ENCODE data around the gene SIGLEC7.

SIGLEC7 gene

DNA sequence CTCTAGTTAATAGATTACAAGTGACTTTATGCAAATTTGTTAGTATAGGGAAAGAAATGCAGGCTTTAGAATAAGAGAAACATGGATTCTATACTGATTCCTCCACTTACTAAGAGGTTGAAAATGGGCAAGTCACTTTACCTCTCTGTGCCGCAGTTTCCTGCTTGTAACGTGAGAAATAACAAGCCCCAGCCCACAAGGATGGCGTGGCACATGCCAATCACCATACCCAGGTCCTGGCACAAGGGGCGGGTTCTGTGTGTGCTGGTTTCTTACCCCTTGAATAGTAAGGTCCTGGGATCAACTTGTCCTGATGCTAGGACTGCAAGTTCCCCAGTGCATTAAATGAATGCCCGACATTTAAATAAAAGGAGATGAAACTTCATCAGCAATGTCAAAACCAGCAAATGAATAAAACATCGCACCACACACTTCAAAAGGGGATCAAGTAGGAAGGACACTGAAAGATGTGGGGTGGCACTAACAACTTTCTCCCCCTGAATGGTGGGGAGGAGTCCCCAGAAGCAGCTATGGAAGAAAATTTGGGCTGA lies 25.3 kb upstream of the SIGLEC7 start:
- DNase-seq (ENCODE audit: low read depth in 2 of 2): no peak

DNA sequence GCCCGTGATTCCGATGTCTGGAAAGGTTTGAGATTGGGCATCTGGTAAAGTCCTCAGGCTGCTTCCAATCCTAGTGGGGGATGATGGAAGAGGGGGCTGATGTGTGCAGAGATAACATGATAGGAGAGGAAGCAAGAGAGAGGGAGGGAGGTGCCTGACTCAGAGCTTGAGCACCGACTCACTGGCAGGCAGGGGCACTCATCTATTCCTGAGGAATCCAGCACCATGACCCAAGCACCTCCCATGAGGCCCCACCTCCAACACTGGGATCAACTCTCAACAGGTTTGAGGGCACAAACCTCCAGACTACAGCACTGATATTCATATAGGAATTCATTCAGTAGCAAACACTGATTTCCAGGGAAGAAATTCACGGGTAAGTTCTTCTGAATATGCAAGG lies 23.0 kb upstream of the SIGLEC7 start:
- no peak for DNase-seq (ENCODE audit: low read depth in 2 of 2)

DNA sequence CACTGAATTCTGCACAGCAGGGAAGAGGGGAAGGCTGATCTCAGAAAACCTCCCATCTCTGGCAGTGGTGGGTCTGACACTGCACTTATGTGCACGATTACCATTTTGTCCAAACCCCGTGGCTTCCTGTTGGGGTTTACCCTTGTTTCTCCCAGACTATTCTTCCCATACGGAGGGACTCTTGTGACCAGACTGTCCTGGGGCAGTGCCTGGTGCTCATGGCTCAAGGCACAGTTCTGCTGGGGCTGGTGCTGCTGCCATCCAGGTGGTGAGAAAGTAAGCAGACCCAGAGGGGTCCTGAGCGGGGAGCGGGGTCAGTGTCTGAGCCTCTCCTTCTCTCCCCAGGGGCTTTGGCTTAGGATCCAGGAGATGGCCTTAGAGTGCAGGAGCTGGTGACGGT lies 22.5 kb upstream of the SIGLEC7 start:
- DNase-seq (ENCODE audit: low read depth in 2 of 2): no peak

DNA sequence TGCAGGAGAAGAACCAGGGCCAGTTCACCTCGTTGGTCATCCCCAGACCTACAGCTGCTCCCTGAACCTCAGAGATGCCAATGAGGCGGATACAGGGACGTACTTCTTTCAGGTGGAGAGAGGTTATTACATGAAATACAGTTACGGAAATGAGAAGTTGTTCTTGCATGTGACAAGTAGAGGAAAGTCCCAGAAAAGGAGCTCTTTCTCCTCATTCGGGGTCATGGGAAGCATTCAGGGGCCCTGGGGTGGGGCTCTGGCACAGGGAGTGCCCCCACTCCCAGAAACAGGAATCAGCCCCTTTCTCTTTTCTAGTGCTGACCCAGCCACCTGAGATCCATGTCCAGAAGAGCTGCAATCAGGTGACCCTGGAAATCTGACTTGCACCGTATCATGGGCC lies 21.9 kb upstream of the SIGLEC7 start:
- no peak for DNase-seq (ENCODE audit: low read depth in 2 of 2)

DNA sequence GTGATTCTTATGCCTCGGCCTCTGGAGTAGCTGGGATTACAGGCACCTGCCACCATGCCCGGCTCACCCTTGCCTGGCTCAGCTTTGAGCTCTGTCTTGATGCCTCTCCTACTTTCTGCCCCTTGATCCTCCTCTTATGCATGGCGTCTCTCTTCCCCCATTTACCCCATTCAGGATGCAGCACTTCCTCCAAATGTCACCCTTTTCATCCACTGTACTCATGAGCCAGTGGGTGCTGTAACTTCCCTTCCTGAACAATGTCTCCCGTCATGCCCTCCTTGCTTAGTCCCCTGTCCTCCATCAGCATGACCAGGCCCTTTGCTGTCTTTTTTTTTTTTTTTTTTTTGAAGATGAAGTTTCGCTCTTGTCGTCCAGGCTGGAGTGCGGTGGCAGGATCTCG lies 20.8 kb upstream of the SIGLEC7 start:
- DNase-seq (ENCODE audit: low read depth in 2 of 2): no peak

DNA sequence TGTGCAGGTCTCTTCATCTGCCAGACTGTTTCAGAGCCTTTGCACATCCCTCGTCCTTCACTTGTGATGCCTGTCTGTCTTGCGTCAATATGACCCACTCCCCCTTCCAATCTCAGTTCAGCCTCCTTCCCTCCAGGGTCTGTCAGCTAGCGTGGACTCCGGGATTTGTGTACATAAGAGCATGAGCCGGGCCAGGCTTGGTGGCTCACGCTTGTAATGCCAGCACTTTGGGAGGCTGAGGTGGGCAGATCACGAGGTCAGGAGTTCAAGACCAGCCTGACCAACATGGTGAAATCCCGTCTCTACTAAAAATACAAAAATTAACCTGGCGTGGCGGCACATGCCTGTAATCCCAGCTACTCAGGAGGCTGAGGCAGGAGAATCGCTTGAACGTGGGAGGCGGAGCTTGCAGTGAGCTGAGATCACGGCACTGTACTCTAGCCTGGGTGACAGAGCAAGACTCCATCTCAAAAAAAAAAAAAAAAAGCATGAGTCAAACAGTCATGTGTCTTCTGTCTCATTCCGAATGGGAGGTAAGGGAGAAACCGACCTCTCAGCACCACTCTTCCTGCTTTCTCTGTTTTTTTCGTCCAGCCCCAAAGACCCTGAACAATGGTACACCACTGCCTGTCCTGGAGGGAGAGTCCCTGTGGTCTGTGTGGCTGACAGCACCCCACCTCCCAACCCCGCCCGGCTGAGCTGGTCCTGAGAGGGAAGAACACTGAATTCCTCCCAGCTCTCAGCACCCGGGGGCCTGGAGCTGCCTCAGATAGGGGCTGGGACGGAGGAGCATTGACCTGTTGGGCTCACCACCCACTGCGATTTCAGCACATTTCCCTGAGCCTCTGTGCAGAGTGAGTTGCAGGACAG lies 19.8 kb upstream of the SIGLEC7 start:
- DNase-seq (ENCODE audit: low read depth in 2 of 2): no peak

- no peak for DNase-seq (ENCODE audit: low read depth in 2 of 2)
Measured at GRCh38 chr19:51123381-51123800, 18.7 kb upstream of the SIGLEC7 start.

- DNase-seq (ENCODE audit: low read depth in 2 of 2): no peak
Measured at GRCh38 chr19:51123802-51124201, 18.3 kb upstream of the SIGLEC7 start.

DNA sequence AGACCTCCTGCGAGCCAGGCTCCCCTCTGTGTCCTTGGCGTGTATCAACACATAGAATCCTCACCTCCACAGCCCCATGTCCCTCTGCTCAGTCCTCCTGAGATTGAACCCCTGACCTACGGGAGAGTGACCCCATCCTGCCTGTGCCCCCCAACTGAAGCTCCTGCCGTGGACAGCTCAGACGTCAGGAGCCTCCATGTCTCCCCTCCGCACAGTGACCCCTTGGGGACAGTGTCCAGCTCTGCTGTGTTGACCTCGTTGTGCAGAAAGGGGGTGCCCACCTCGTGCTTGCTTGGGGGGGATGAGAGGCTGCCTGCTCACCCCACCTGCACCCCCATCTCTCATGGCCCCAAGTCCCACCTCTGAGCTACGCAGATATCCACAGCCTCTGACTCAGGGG lies 17.9 kb upstream of the SIGLEC7 start:
- DNase-seq (ENCODE audit: low read depth in 2 of 2): no peak

GRCh38 chr19:51124729-51125128 lies 17.4 kb upstream of the SIGLEC7 start, which contains the start of gene SIGLEC9:
SIGLEC9 (plus strand) TSS chr19:51124906; CDS start chr19:51124975, 69 bp downstream.
- no peak for DNase-seq (ENCODE audit: low read depth in 2 of 2)

GRCh38 chr19:51125421-51126075 lies 16.6 kb upstream of the SIGLEC7 start:
- no peak for DNase-seq (ENCODE audit: low read depth in 2 of 2)

DNA sequence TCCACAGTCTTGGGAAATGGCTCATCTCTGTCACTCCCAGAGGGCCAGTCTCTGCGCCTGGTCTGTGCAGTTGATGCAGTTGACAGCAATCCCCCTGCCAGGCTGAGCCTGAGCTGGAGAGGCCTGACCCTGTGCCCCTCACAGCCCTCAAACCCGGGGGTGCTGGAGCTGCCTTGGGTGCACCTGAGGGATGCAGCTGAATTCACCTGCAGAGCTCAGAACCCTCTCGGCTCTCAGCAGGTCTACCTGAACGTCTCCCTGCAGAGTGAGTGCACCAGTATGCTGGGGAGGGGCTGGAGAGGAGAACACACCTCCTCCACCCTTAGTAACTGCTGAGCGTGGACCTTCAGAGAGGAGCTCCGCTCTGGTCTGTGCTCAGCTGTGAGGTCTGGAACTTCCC lies 15.1 kb upstream of the SIGLEC7 start:
- no peak for DNase-seq (ENCODE audit: low read depth in 2 of 2)

DNA sequence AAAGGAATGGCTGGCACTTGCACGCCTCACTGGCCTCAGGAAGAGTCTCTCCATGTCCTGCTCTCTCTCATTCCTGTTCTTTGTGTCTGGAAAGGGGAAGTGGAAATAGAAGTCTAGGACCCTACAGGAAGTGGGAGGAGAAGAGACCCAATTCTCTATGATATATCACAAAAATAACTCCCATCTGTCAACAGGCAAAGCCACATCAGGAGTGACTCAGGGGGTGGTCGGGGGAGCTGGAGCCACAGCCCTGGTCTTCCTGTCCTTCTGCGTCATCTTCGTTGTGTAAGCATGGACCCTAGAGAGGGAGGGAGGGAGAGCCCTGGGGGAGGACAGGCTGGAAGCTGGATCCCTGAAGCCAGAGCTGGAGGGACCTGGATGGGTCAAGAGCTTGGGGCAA lies 14.3 kb upstream of the SIGLEC7 start:
- DNase-seq (ENCODE audit: low read depth in 2 of 2): no peak

- no peak for DNase-seq (ENCODE audit: low read depth in 2 of 2)
Measured at GRCh38 chr19:51128227-51128626, 13.9 kb upstream of the SIGLEC7 start.

GRCh38 chr19:51129716-51130115 lies 12.4 kb upstream of the SIGLEC7 start:
- no peak for DNase-seq (ENCODE audit: low read depth in 2 of 2)

GRCh38 chr19:51131780-51132680 lies 10.1 kb upstream of the SIGLEC7 start:
- DNase-seq (ENCODE audit: low read depth in 2 of 2): no peak

GRCh38 chr19:51135004-51135403 lies 7.1 kb upstream of the SIGLEC7 start:
- no peak for DNase-seq (ENCODE audit: low read depth in 2 of 2)

DNA sequence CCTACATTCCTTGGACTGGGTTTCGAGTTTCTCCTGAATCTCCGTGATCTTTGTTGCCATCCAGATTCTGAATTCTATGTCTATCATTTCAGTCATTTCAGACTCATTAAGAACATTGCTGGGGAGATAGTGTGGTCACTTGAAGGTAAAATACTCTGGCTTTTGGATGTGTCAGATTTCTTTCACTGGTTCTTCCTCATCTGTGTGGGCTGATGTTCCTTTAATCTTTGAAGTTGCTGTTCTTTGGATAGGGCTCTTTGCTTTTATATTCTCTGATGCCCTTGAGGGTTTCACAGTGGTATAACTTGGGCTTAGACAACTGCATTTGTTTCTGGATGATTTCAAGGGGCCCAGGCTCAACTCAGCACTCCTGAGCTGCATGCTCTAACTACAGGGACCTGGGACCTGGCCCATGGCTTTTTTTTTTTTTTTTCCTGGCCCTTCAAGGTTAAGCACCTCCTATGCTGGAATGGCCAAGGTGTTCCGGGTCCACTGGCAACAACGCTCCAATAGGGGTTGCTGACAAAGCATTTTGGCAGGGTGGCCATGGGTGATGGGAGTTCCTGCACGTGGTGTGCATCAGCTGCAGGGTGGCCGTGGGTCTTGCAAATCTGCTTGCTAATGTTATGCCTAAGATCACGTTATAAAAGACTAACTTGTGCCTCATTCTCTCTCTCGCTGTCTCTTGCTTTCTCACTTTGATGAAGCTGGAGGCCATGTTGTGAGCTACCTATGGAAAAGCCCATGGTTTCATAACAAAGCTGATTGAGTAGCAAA lies 5.9 kb upstream of the SIGLEC7 start:
- no peak for DNase-seq (ENCODE audit: low read depth in 2 of 2)

GRCh38 chr19:51136851-51137551 lies 5.1 kb upstream of the SIGLEC7 start:
- DNase-seq (ENCODE audit: low read depth in 2 of 2): no peak

DNA sequence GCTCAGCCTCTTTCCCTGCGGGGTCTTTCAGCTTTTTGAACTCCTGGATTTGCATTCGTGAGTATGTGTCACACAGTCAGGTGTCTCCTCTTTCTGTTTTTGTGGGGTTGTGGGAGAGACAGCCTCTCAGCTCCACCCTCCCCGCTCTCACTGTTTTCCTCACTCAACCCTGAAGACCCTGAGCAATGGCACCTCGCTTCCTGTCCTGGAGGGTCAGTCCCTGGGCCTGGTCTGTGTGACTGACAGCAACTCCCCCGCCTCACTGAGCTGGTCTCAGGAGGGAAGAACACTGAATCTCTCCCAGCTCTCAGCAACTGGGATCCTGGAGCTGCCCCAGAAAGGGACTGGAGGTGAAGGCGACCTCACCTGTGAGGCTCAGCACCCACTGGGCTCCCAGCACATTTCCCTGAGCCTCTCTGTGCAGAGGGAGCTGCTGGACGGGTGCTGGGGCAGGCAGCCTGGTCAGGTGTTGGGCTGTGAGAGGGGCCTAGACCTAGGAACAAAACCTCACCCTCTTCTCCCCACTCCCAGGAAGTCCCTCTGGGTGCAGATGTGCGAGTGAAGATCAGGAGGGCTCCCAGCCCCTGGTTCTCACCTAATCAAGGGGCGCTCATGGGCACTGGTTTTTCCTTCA lies 4.2 kb upstream of the SIGLEC7 start:
- no peak for DNase-seq (ENCODE audit: low read depth in 2 of 2)
